ENCODE results near the gene HAX1. TPM values are rescaled to one million over a fixed set of nuclear protein-coding genes. Genes with fewer than 3 reads are reported as not detected.

The HAX1 gene
- total and polyA plus RNA-seq, 2 experiments from 2014 or later = 73.2 to 92.0 TPM

DNA sequence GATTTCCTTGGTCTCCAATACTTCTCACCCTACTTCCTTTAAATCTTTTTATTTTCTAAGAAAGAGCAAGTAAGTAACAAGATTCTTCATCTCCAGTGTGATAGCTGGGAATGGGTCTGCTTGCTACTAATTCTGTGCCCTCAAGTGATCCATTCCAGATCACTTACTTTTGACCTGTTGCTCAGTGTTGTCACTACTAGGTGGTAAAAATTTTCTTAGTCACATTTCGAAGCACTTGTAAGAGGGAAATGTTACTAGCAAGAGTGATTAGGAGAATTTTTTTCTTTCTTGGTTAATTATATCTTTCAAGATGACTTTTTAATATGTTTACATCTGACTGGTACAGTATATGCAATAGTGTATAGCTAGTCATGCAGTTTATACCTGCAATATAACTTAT is 49.5 kb upstream of the HAX1 start (continued):
- TF ChIP-seq ZNF114 (CRISPR knock-in tag; IDR thresholded peaks at IDR 0.05) = no peak

DNA sequence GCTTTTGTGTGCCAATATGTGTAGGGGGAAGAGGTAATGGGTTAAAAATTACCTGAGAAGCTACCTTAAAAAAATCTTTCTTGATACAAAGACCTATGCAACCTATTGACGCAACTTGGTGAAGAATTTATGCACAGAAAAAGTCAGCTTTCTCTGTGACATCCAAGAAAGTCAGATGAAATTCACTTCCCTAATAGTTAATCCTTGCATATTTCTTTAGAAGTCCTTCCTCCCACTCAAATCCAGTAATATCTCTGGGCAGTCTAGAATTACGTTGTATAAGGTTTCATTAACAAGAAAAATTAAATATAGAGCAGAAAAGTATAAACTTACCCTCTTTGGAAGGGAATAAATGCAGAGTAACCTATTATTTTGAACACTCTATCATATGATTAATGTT is 48.8 kb upstream of the HAX1 start:
- Histone ChIP-seq H3K4me3 (peak overlapping the region; percentile 75; the same call in 1 of the 2 replicates), H3K9me2 (ENCODE audit: insufficient read depth) (no peaks in the 10 kb centered on the region), H3F3A (replicated peaks; ENCODE audit: low read depth) (peaks cover 5% of the 10 kb centered on the region; the same call in 1 of the 2 replicates), H3K4me2 (peak overlapping the region; percentile 94), H3K4me1 (ENCODE audit: insufficient read depth) (peaks cover 35% of the 10 kb centered on the region), H3K79me2 (replicated peaks; ENCODE audit: insufficient read depth) (peaks cover 91% of the 10 kb centered on the region), H4K20me1 (replicated peaks; ENCODE audit: insufficient read depth) (peaks cover 28% of the 10 kb centered on the region), H3K36me3 (ENCODE audit: insufficient read depth) (peaks cover 29% of the 10 kb centered on the region), H3K27me3 (ENCODE audit: insufficient read depth) (no peaks in the 10 kb centered on the region), H2AFZ (no peak overlapping the region), H3K27ac (ENCODE audit: low read depth) (0 out of 2 replicates have a peak overlapping the region, but pooled peaks have one; percentile 41)
- no peak for DNase-seq (ENCODE audit: low spot score)
- H3K36me3 Mint-ChIP-seq (ENCODE audit: low read depth) = peaks cover 74% of the 10 kb centered on the region
- H3K9me3 Mint-ChIP-seq = peaks cover 4% of the 10 kb centered on the region; the same call in 2 of the 3 replicates
- no peak for ATAC-seq
- H3K4me3 Mint-ChIP-seq = peak overlapping the region; percentile 99
- no peak for TF ChIP-seq EZH2 (IDR thresholded peaks at IDR 0.05; ENCODE audit: low read depth, unreplicated experiment)
- TF ChIP-seq, protein P1, sequence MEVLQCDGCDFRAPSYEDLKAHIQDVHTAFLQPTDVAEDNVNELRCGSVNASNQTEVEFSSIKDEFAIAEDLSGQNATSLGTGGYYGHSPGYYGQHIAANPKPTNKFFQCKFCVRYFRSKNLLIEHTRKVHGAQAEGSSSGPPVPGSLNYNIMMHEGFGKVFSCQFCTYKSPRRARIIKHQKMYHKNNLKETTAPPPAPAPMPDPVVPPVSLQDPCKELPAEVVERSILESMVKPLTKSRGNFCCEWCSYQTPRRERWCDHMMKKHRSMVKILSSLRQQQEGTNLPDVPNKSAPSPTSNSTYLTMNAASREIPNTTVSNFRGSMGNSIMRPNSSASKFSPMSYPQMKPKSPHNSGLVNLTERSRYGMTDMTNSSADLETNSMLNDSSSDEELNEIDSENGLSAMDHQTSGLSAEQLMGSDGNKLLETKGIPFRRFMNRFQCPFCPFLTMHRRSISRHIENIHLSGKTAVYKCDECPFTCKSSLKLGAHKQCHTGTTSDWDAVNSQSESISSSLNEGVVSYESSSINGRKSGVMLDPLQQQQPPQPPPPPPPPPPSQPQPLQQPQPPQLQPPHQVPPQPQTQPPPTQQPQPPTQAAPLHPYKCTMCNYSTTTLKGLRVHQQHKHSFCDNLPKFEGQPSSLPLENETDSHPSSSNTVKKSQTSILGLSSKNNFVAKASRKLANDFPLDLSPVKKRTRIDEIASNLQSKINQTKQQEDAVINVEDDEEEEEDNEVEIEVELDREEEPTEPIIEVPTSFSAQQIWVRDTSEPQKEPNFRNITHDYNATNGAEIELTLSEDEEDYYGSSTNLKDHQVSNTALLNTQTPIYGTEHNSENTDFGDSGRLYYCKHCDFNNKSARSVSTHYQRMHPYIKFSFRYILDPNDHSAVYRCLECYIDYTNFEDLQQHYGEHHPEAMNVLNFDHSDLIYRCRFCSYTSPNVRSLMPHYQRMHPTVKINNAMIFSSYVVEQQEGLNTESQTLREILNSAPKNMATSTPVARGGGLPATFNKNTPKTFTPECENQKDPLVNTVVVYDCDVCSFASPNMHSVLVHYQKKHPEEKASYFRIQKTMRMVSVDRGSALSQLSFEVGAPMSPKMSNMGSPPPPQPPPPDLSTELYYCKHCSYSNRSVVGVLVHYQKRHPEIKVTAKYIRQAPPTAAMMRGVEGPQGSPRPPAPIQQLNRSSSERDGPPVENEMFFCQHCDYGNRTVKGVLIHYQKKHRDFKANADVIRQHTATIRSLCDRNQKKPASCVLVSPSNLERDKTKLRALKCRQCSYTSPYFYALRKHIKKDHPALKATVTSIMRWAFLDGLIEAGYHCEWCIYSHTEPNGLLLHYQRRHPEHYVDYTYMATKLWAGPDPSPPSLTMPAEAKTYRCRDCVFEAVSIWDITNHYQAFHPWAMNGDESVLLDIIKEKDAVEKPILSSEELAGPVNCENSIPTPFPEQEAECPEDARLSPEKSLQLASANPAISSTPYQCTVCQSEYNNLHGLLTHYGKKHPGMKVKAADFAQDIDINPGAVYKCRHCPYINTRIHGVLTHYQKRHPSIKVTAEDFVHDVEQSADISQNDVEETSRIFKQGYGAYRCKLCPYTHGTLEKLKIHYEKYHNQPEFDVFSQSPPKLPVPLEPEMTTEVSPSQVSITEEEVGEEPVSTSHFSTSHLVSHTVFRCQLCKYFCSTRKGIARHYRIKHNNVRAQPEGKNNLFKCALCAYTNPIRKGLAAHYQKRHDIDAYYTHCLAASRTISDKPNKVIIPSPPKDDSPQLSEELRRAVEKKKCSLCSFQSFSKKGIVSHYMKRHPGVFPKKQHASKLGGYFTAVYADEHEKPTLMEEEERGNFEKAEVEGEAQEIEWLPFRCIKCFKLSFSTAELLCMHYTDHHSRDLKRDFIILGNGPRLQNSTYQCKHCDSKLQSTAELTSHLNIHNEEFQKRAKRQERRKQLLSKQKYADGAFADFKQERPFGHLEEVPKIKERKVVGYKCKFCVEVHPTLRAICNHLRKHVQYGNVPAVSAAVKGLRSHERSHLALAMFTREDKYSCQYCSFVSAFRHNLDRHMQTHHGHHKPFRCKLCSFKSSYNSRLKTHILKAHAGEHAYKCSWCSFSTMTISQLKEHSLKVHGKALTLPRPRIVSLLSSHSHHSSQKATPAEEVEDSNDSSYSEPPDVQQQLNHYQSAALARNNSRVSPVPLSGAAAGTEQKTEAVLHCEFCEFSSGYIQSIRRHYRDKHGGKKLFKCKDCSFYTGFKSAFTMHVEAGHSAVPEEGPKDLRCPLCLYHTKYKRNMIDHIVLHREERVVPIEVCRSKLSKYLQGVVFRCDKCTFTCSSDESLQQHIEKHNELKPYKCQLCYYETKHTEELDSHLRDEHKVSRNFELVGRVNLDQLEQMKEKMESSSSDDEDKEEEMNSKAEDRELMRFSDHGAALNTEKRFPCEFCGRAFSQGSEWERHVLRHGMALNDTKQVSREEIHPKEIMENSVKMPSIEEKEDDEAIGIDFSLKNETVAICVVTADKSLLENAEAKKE (CRISPR knock-in tag; IDR thresholded peaks at IDR 0.05) = no peak
- TF ChIP-seq CREB1 (CRISPR knock-in tag; IDR thresholded peaks at IDR 0.05; ENCODE audit: low read depth) = no peak
- TF ChIP-seq ZNF114 (CRISPR knock-in tag; IDR thresholded peaks at IDR 0.05) = no peak
- no peak for TF ChIP-seq EZH2phosphoT487 (IDR thresholded peaks at IDR 0.05; ENCODE audit: unreplicated experiment)
- TF ChIP-seq POLR2AphosphoS5 (IDR thresholded peaks at IDR 0.05; ENCODE audit: low read depth) = no peak
- TF ChIP-seq NANOG (IDR thresholded peaks at IDR 0.05; ENCODE audit: borderline replicate concordance) = no peak
- TF ChIP-seq, protein P2, sequence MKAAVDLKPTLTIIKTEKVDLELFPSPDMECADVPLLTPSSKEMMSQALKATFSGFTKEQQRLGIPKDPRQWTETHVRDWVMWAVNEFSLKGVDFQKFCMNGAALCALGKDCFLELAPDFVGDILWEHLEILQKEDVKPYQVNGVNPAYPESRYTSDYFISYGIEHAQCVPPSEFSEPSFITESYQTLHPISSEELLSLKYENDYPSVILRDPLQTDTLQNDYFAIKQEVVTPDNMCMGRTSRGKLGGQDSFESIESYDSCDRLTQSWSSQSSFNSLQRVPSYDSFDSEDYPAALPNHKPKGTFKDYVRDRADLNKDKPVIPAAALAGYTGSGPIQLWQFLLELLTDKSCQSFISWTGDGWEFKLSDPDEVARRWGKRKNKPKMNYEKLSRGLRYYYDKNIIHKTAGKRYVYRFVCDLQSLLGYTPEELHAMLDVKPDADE (IDR thresholded peaks at IDR 0.05) = no peak
- TF ChIP-seq JUNB (IDR thresholded peaks at IDR 0.05; ENCODE audit: unreplicated experiment) = no peak
- TF ChIP-seq ZNF331 (CRISPR knock-in tag; IDR thresholded peaks at IDR 0.05; ENCODE audit: low read depth) = no peak
- TF ChIP-seq STAT1 (IDR thresholded peaks at IDR 0.05; ENCODE audit: unreplicated experiment) = no peak
- TF ChIP-seq, protein P3, sequence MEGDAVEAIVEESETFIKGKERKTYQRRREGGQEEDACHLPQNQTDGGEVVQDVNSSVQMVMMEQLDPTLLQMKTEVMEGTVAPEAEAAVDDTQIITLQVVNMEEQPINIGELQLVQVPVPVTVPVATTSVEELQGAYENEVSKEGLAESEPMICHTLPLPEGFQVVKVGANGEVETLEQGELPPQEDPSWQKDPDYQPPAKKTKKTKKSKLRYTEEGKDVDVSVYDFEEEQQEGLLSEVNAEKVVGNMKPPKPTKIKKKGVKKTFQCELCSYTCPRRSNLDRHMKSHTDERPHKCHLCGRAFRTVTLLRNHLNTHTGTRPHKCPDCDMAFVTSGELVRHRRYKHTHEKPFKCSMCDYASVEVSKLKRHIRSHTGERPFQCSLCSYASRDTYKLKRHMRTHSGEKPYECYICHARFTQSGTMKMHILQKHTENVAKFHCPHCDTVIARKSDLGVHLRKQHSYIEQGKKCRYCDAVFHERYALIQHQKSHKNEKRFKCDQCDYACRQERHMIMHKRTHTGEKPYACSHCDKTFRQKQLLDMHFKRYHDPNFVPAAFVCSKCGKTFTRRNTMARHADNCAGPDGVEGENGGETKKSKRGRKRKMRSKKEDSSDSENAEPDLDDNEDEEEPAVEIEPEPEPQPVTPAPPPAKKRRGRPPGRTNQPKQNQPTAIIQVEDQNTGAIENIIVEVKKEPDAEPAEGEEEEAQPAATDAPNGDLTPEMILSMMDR (conservative IDR thresholded peaks at IDR 0.05; ENCODE audit: low read depth in 2 of 2) = no peak
- peaks cover 16% of the 10 kb centered on the region for H3K27me3 Mint-ChIP-seq (ENCODE audit: insufficient read depth, low read depth, poor library complexity)
- peak overlapping the region; percentile 51; the same call in 1 of the 2 replicates for H3K27ac Mint-ChIP-seq
- peaks cover 26% of the 10 kb centered on the region for H3K4me1 Mint-ChIP-seq
